ENCODE measurements around the gene ACAP1. TPM values are rescaled to one million over a fixed set of nuclear protein-coding genes. Genes with fewer than 3 reads are reported as not detected.

ACAP1 gene
- total RNA-seq, 1 experiment from 2014 or later, result 58.6 TPM

- Mint-ChIP-seq H3K27ac (no peak overlapping the region), H3K4me1 (peaks cover 11% of the 10 kb centered on the region), H3K9me3 (no peaks in the 10 kb centered on the region), H3K27me3 (ENCODE audit: low read depth) (no peaks in the 10 kb centered on the region; the same call in 1 of the 2 replicates), H3K36me3 (peaks cover 20% of the 10 kb centered on the region), H3K4me3 (peak overlapping the region; percentile 90)
- POLR2A ChIA-PET, result interaction anchor here (0.8 to 2.1 kb wide), 6 partner anchors 10 to 43 kb away, joined by 3 to 10 read pairs (median 4); partner anchors contain the start of genes TMEM102 and TMEM256
- ATAC-seq, result peak; percentile 51
- peak; percentile 73 for DNase-seq (ENCODE audit: low spot score)
- CTCF ChIA-PET, result interaction anchor here (0.6 to 4.1 kb wide), 35 partner anchors 9 to 323 kb away, joined by 3 to 59 read pairs (median 7); partner anchors contain the start of genes ACAP1, CHRNB1, FGF11 and NLGN2
- TF ChIP-seq E2F1 (CRISPR knock-in tag; IDR thresholded peaks at IDR 0.05) (no peak), NFE2L1 (CRISPR knock-in tag; IDR thresholded peaks at IDR 0.05) (no peak), SMAD3 (CRISPR knock-in tag; IDR thresholded peaks at IDR 0.05; ENCODE audit: borderline replicate concordance) (no peak), JUN (CRISPR knock-in tag; IDR thresholded peaks at IDR 0.05) (no peak), GTF2I (CRISPR knock-in tag; conservative IDR thresholded peaks at IDR 0.05) (no peak), MYBL2 (CRISPR knock-in tag; IDR thresholded peaks at IDR 0.05) (no peak), ARID4B (CRISPR knock-in tag; IDR thresholded peaks at IDR 0.05; ENCODE audit: borderline replicate concordance) (0 out of 2 replicates have a peak, but pooled peaks have one; percentile 55), ZNF138 (CRISPR knock-in tag; conservative IDR thresholded peaks at IDR 0.05) (0 out of 2 replicates have a peak, but pooled peaks have one; percentile 15), ZNF232 (CRISPR knock-in tag; IDR thresholded peaks at IDR 0.05) (no peak), ZNF423 (CRISPR knock-in tag; IDR thresholded peaks at IDR 0.05) (no peak), OVOL2 (CRISPR knock-in tag; IDR thresholded peaks at IDR 0.05; ENCODE audit: borderline replicate concordance) (no peak), ATF2 (CRISPR knock-in tag; IDR thresholded peaks at IDR 0.05; ENCODE audit: borderline replicate concordance, low read depth) (no peak), FOXP1 (CRISPR knock-in tag; IDR thresholded peaks at IDR 0.05; ENCODE audit: borderline replicate concordance) (peak; percentile 74), CDX4 (CRISPR knock-in tag; IDR thresholded peaks at IDR 0.05; ENCODE audit: borderline replicate concordance) (no peak)
- TF ChIP-seq, protein P1, sequence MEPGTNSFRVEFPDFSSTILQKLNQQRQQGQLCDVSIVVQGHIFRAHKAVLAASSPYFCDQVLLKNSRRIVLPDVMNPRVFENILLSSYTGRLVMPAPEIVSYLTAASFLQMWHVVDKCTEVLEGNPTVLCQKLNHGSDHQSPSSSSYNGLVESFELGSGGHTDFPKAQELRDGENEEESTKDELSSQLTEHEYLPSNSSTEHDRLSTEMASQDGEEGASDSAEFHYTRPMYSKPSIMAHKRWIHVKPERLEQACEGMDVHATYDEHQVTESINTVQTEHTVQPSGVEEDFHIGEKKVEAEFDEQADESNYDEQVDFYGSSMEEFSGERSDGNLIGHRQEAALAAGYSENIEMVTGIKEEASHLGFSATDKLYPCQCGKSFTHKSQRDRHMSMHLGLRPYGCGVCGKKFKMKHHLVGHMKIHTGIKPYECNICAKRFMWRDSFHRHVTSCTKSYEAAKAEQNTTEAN (CRISPR knock-in tag; IDR thresholded peaks at IDR 0.05), result no peak
- TF ChIP-seq, protein P2, sequence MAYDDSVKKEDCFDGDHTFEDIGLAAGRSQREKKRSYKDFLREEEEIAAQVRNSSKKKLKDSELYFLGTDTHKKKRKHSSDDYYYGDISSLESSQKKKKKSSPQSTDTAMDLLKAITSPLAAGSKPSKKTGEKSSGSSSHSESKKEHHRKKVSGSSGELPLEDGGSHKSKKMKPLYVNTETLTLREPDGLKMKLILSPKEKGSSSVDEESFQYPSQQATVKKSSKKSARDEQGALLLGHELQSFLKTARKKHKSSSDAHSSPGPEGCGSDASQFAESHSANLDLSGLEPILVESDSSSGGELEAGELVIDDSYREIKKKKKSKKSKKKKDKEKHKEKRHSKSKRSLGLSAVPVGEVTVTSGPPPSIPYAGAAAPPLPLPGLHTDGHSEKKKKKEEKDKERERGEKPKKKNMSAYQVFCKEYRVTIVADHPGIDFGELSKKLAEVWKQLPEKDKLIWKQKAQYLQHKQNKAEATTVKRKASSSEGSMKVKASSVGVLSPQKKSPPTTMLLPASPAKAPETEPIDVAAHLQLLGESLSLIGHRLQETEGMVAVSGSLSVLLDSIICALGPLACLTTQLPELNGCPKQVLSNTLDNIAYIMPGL (CRISPR knock-in tag; IDR thresholded peaks at IDR 0.05), result no peak
- TF ChIP-seq, protein P3, sequence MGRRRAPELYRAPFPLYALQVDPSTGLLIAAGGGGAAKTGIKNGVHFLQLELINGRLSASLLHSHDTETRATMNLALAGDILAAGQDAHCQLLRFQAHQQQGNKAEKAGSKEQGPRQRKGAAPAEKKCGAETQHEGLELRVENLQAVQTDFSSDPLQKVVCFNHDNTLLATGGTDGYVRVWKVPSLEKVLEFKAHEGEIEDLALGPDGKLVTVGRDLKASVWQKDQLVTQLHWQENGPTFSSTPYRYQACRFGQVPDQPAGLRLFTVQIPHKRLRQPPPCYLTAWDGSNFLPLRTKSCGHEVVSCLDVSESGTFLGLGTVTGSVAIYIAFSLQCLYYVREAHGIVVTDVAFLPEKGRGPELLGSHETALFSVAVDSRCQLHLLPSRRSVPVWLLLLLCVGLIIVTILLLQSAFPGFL (CRISPR knock-in tag; IDR thresholded peaks at IDR 0.05; ENCODE audit: borderline replicate concordance), result no peak
- TF ChIP-seq, protein P4, sequence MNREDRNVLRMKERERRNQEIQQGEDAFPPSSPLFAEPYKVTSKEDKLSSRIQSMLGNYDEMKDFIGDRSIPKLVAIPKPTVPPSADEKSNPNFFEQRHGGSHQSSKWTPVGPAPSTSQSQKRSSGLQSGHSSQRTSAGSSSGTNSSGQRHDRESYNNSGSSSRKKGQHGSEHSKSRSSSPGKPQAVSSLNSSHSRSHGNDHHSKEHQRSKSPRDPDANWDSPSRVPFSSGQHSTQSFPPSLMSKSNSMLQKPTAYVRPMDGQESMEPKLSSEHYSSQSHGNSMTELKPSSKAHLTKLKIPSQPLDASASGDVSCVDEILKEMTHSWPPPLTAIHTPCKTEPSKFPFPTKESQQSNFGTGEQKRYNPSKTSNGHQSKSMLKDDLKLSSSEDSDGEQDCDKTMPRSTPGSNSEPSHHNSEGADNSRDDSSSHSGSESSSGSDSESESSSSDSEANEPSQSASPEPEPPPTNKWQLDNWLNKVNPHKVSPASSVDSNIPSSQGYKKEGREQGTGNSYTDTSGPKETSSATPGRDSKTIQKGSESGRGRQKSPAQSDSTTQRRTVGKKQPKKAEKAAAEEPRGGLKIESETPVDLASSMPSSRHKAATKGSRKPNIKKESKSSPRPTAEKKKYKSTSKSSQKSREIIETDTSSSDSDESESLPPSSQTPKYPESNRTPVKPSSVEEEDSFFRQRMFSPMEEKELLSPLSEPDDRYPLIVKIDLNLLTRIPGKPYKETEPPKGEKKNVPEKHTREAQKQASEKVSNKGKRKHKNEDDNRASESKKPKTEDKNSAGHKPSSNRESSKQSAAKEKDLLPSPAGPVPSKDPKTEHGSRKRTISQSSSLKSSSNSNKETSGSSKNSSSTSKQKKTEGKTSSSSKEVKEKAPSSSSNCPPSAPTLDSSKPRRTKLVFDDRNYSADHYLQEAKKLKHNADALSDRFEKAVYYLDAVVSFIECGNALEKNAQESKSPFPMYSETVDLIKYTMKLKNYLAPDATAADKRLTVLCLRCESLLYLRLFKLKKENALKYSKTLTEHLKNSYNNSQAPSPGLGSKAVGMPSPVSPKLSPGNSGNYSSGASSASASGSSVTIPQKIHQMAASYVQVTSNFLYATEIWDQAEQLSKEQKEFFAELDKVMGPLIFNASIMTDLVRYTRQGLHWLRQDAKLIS (CRISPR knock-in tag; IDR thresholded peaks at IDR 0.05; ENCODE audit: borderline replicate concordance), result no peak
These were observed 57.5 kb downstream of the ACAP1 start for GRCh38 chr17:7393613-7394451.
